ENCODE data around the gene GRM4.

The GRM4 gene

DNA sequence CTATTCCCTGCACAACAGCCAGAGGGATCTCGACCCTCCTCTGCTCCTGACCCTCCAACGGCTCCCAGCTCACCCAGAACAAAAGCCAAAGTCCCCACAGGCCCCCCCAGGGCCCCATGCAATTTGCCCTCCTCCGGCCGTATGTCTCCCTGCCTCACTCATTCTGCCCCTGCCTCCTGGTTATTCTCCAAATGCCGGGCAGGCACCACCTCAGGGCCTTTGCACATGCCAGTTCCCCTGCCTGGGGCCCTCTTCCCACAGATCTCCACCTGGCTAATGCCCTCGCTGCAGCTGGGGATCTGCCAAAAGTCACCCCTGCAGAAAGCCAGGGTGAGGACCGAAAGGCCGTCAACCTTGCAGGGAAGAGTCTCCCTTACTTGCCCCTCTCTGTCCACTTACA, 66.0 kb downstream of the GRM4 start:
- no peaks in the 10 kb centered on the region for H3K9me3 ChIP-seq
- TF ChIP-seq, protein P1, sequence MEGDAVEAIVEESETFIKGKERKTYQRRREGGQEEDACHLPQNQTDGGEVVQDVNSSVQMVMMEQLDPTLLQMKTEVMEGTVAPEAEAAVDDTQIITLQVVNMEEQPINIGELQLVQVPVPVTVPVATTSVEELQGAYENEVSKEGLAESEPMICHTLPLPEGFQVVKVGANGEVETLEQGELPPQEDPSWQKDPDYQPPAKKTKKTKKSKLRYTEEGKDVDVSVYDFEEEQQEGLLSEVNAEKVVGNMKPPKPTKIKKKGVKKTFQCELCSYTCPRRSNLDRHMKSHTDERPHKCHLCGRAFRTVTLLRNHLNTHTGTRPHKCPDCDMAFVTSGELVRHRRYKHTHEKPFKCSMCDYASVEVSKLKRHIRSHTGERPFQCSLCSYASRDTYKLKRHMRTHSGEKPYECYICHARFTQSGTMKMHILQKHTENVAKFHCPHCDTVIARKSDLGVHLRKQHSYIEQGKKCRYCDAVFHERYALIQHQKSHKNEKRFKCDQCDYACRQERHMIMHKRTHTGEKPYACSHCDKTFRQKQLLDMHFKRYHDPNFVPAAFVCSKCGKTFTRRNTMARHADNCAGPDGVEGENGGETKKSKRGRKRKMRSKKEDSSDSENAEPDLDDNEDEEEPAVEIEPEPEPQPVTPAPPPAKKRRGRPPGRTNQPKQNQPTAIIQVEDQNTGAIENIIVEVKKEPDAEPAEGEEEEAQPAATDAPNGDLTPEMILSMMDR (IDR thresholded peaks at IDR 0.05) = no peak
- H3K27ac ChIP-seq = no peak overlapping the region
- H3K4me1 ChIP-seq (ENCODE audit: control insufficient read depth in 1 of 2, insufficient read depth in 1 of 2, low read depth in 1 of 2, low read length in 1 of 2) = no peaks in the 10 kb centered on the region
- no peaks in the 10 kb centered on the region for H3K36me3 ChIP-seq
- H3K4me3 ChIP-seq (ENCODE audit: low read depth in 1 of 2, low read length in 1 of 2) = no peak overlapping the region
- H3K27me3 ChIP-seq = no peaks in the 10 kb centered on the region

DNA sequence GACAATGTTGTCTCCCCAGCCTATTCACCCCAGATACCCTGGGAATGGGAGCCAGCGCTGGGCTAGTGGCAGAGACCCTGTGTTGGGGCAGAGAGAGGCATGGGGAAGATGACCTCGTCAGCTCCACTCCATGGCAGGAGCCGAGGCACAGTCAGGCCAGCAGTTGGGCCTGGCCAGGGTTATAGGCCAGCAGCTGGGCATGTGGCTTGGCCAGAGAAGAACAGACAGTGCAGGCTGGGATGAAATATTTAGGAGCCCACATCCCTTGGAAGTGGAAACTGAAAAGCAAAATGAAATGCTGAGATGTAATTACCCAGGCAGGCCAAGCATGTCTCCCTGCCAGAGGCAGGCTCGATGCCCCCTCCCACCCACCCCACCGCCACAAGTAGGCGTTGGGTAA, 70.0 kb downstream of the GRM4 start:
- H3K9me3 ChIP-seq = no peaks in the 10 kb centered on the region
- H3K27ac ChIP-seq = no peak overlapping the region
- no peak overlapping the region for H3K4me3 ChIP-seq (ENCODE audit: low read depth in 1 of 2, low read length in 1 of 2)
- H3K27me3 ChIP-seq = no peaks in the 10 kb centered on the region
- TF ChIP-seq, protein P1 (IDR thresholded peaks at IDR 0.05) = no peak
- H3K36me3 ChIP-seq = no peaks in the 10 kb centered on the region
- no peaks in the 10 kb centered on the region for H3K4me1 ChIP-seq (ENCODE audit: control insufficient read depth in 1 of 2, insufficient read depth in 1 of 2, low read depth in 1 of 2, low read length in 1 of 2)

DNA sequence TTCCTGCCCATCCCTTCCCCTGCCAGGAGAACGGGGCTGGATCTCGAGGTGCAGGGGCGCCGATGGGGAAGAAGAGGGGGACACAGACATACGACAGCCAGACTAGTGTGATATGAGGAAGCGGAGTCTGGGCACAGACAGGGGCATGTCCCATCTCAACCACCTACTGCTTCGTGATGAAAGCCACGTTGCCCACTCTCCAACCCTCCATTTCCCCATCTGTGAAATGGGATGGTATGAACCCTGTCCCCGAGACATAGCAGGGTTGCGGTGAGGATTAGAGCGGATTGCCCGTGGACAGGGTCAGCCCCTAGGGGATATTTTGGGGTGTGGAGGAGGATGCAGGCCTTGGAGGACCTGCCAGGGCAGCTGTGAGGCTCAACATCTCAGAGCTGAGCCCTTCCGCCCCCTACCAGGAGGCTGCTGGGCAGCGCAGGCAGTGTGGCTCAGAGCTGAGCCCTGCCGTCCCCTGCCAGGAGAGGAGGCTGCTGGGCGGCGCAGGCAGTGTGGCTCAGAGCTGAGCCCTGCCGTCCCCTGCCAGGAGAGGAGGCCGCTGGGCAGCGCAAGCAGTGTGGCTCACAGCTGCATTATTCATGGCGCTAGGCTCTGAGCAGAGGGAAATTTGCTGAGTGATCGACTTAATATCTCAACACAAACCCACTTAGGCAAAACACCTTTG, 71.7 kb downstream of the GRM4 start:
- Histone ChIP-seq H3K4me3 (ENCODE audit: low read depth in 1 of 2, low read length in 1 of 2) (no peak overlapping the region), H3K36me3 (no peaks in the 10 kb centered on the region), H3K27ac (no peak overlapping the region), H3K27me3 (no peaks in the 10 kb centered on the region), H3K9me3 (no peaks in the 10 kb centered on the region), H3K4me1 (ENCODE audit: control insufficient read depth in 1 of 2, insufficient read depth in 1 of 2, low read depth in 1 of 2, low read length in 1 of 2) (no peaks in the 10 kb centered on the region)
- TF ChIP-seq, protein P1 (IDR thresholded peaks at IDR 0.05) = no peak

DNA sequence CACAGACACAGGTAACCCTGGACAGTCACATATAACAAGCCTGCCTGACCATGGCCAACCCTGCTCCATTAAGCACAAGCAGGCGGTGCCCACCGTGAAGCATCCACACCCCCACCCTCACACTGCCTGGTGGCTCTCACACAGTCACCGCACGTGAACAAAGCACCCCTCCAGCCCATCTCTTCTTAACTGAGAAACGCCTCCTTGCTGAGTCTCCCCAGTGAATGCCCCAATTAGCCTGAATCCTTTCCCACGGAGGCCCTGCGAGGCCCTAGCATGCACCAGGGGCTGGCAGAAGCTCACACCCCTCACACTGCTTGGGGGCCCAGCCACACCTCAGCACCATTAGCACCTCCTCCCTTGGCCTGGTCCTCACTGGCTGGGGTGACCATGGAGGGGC, 72.3 kb downstream of the GRM4 start:
- H3K36me3 ChIP-seq = no peaks in the 10 kb centered on the region
- no peaks in the 10 kb centered on the region for H3K27me3 ChIP-seq

DNA sequence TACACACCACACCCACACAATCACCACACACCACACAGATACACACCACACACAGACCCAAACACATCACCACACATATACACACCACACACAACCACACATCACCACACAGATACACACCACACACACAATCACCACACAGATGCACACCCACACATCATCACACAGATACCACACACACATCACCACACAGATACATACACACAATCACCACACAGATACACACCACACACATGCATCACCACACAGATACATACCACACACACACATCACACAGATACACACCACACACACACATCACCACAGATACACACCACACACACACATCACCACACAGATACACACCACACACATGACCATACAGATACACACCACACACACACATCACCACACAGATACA, 73.2 kb downstream of the GRM4 start:
- Histone ChIP-seq H3K27me3 (no peaks in the 10 kb centered on the region), H3K9me3 (no peaks in the 10 kb centered on the region), H3K36me3 (no peaks in the 10 kb centered on the region), H3K4me3 (ENCODE audit: low read depth in 1 of 2, low read length in 1 of 2) (no peak overlapping the region), H3K27ac (no peak overlapping the region), H3K4me1 (ENCODE audit: control insufficient read depth in 1 of 2, insufficient read depth in 1 of 2, low read depth in 1 of 2, low read length in 1 of 2) (no peaks in the 10 kb centered on the region)
- TF ChIP-seq, protein P1 (IDR thresholded peaks at IDR 0.05) = no peak

More for the DNA sequence above, 72.3 kb downstream of the GRM4 start:
- no peak overlapping the region for H3K4me3 ChIP-seq (ENCODE audit: low read depth in 1 of 2, low read length in 1 of 2)
- H3K27ac ChIP-seq = no peak overlapping the region
- TF ChIP-seq, protein P1 (IDR thresholded peaks at IDR 0.05) = no peak
- no peaks in the 10 kb centered on the region for H3K9me3 ChIP-seq
- no peaks in the 10 kb centered on the region for H3K4me1 ChIP-seq (ENCODE audit: control insufficient read depth in 1 of 2, insufficient read depth in 1 of 2, low read depth in 1 of 2, low read length in 1 of 2)

All from neutrophil (primary cell).